ENCODE results near the gene ADM. TPM values are rescaled to one million over a fixed set of nuclear protein-coding genes. Genes with fewer than 3 reads are reported as not detected.

ADM gene
- total RNA-seq, 1 experiment from 2014 or later = 21.9 TPM

DNA sequence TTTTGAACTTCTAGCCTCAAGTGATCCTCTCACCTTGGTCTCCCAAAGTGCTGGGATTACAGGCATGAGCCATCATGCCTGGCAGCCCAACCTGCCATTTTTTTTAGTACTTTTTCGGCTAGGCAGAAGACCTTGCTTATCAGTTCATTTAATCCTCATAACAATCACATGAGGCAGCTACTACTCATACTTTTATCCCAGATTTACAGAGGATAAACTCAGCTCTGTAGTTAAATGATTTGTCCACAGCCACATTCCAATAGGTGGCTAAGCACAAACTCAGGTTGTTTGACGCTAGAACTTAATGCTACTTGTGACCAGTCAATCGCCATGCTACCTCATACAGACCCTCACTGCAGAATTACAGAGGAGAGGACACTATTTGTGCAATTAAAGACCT lies 38.9 kb upstream of the ADM start:
- no peaks in the 10 kb centered on the region for H3F3A ChIP-seq (ENCODE audit: insufficient read depth, low read depth)
- no peaks in the 10 kb centered on the region for H3K9me3 ChIP-seq (ENCODE audit: insufficient read depth, low read depth)
- TF ChIP-seq CTCF (conservative IDR thresholded peaks at IDR 0.05) = no peak
- no peaks in the 10 kb centered on the region for H3K4me1 ChIP-seq (replicated peaks; ENCODE audit: insufficient read depth)
- CTCF ChIA-PET = no interaction called here
- H3K27ac ChIP-seq = no peak overlapping the region
- H3K27me3 ChIP-seq (ENCODE audit: insufficient read depth, low read depth) = no peaks in the 10 kb centered on the region
- H3K36me3 ChIP-seq (ENCODE audit: low read depth) = no peaks in the 10 kb centered on the region; the same call in 1 of the 2 replicates
- H3K4me3 ChIP-seq = no peak overlapping the region
- H3K79me2 ChIP-seq (ENCODE audit: low read depth) = no peaks in the 10 kb centered on the region
- DNase-seq = no peak
- no peak overlapping the region for H3K4me2 ChIP-seq
- H3K9me2 ChIP-seq (ENCODE audit: insufficient read depth) = no peaks in the 10 kb centered on the region
- intact Hi-C loops (cut with micrococcal nuclease; ENCODE audit: unreplicated experiment) = no loop called here
- POLR2A ChIA-PET (ENCODE audit: unreplicated experiment) = interaction anchor here (0.7 kb wide), 1 partner anchor 33 kb away, joined by 8 read pairs; no protein-coding TSS in a partner anchor
- H2AFZ ChIP-seq = no peak overlapping the region
- no peaks in the 10 kb centered on the region for H4K20me1 ChIP-seq (ENCODE audit: insufficient read depth)
- BruUV-seq (replicated peaks) = no TSS peak

GRCh38 chr11:10267821-10268220 lies 37.1 kb upstream of the ADM start:
- Histone ChIP-seq H3K79me2 (ENCODE audit: low read depth) (no peaks in the 10 kb centered on the region), H3K4me1 (replicated peaks; ENCODE audit: insufficient read depth) (no peaks in the 10 kb centered on the region), H3K36me3 (ENCODE audit: low read depth) (no peaks in the 10 kb centered on the region; the same call in 1 of the 2 replicates), H3K4me2 (no peak overlapping the region), H3F3A (ENCODE audit: insufficient read depth, low read depth) (no peaks in the 10 kb centered on the region), H3K27me3 (ENCODE audit: insufficient read depth, low read depth) (no peaks in the 10 kb centered on the region), H3K9me3 (ENCODE audit: insufficient read depth, low read depth) (no peaks in the 10 kb centered on the region), H3K27ac (no peak overlapping the region), H4K20me1 (ENCODE audit: insufficient read depth) (no peaks in the 10 kb centered on the region), H2AFZ (no peak overlapping the region), H3K9me2 (ENCODE audit: insufficient read depth) (no peaks in the 10 kb centered on the region), H3K4me3 (no peak overlapping the region)
- ChIA-PET POLR2A (ENCODE audit: unreplicated experiment) (no interaction called here), CTCF (no interaction called here)
- DNase-seq = no peak
- no peak for TF ChIP-seq EZH2 (IDR thresholded peaks at IDR 0.05; ENCODE audit: low read depth)
- no peak for TF ChIP-seq CTCF (conservative IDR thresholded peaks at IDR 0.05)
- no TSS peak for BruUV-seq (replicated peaks)
- intact Hi-C loops (cut with micrococcal nuclease; ENCODE audit: unreplicated experiment) = no loop called here

DNA sequence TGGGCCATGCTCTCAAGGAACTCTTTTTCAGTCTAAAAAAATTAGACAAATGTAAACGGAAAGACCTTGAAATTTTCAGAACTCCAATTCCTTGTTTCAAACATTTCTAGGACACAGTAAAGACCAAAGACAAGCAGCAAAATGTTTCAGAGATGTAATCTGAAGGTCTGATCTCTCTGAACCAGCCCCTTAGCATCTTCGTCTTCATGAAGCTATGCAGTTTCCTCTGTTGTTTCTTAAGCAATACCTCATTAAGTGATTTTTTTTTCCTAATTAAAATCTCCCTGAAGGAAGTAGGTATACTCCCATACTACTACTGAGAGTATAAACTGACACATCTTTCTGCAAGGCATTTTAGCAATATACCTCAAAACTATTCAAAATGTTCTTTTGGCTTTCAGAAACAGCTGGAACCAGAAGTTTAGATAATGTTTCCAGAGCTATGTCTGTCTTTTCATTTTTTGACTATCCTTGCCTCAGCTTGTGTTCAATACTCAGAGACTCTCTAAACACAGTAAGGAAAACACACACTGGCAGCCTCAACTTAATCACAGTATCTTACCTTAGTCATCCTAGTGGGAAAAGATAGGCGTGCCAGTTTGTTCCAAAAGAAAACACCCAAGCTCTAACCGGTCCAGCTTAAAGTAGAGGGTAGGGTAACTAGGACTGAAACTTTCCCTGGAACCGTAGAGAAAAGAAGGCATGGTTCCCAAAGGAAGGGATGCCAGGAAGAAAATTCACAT lies 36.0 kb upstream of the ADM start:
- no peak overlapping the region for H3K27ac ChIP-seq
- H4K20me1 ChIP-seq (ENCODE audit: insufficient read depth) = no peaks in the 10 kb centered on the region
- H3F3A ChIP-seq (ENCODE audit: insufficient read depth, low read depth) = no peaks in the 10 kb centered on the region
- H2AFZ ChIP-seq = no peak overlapping the region
- DNase-seq = no peak
- H3K9me3 ChIP-seq (ENCODE audit: insufficient read depth, low read depth) = no peaks in the 10 kb centered on the region
- no peaks in the 10 kb centered on the region for H3K27me3 ChIP-seq (ENCODE audit: insufficient read depth, low read depth)
- ChIA-PET POLR2A (ENCODE audit: unreplicated experiment) (interaction anchor here (0.6 kb wide), 1 partner anchor 593 kb away, joined by 4 read pairs; no protein-coding TSS in a partner anchor), CTCF (interaction anchor here (0.5 kb wide), 1 partner anchor 140 kb away, joined by 16 read pairs; no protein-coding TSS in a partner anchor)
- H3K36me3 ChIP-seq (ENCODE audit: low read depth) = no peaks in the 10 kb centered on the region; the same call in 1 of the 2 replicates
- no peak for TF ChIP-seq EZH2 (IDR thresholded peaks at IDR 0.05; ENCODE audit: low read depth)
- TF ChIP-seq CTCF (conservative IDR thresholded peaks at IDR 0.05) = no peak
- H3K4me3 ChIP-seq = no peak overlapping the region
- no peaks in the 10 kb centered on the region for H3K9me2 ChIP-seq (ENCODE audit: insufficient read depth)
- no peaks in the 10 kb centered on the region for H3K79me2 ChIP-seq (ENCODE audit: low read depth)
- intact Hi-C loops (cut with micrococcal nuclease; ENCODE audit: unreplicated experiment) = no loop called here
- no peaks in the 10 kb centered on the region for H3K4me1 ChIP-seq (replicated peaks; ENCODE audit: insufficient read depth)
- no peak overlapping the region for H3K4me2 ChIP-seq
- BruUV-seq (replicated peaks) = no TSS peak

All from PC-9 (cell line).